WI38 (cell line): ENCODE results near the gene PCDHB8.
"Not testable (repeated sequence)": the region's sequence is repeated elsewhere in the genome, so short reads cannot be mapped to it uniquely, and the experiment has no call there.

Source experiments
- H3K4me3 ChIP-seq: 2 replicates; pipeline ENCODE4 v1.5.1; 2011; ENCODE audit warnings: low read depth, mild to moderate bottlenecking, control low read depth, low read length
- TF ChIP-seq, protein P1 (sequence below): IDR thresholded peaks from 2 replicates; pipeline ENCODE4 v1.5.1; 2012; ENCODE audit warnings: low read depth, mild to moderate bottlenecking, control low read depth, low read length

PCDHB8 gene

DNA sequence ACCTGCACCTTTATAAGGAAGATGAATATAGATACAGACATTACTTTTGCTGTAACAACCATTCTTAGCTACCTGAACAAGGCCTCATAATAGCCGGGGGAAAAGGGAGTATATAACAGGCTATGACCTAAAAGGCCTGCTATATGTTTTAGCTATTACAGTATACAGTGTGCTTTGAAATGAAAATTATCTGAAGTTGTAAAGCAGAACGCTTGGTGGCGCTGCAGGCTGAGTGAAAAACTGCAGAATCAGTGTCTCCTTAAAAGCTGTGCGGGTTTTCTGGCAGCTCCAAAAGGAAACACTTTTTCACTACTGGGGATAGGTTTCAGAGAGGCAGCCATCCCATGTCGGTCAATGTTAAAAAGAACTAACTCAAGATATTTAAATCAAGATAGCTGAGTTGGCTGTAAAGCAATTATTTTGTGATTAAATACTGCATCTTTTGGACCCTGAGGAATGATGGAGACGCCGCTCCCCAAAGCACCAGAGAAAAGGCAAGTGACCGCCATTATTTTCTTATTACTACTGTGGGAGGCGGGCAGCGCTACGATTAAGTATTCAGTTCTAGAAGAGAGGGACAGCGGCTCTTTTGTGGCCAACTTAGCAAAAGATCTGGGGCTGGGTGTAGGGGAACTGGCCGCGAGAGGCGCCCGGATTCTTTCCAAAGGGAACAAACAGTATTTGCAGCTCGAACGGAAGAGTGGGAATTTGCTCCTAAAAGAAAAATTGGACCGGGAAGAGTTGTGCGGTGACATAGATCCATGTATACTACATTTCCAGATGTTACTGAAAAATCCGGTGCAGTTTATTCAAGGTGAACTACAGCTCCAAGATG is 21.8 kb upstream of the PCDHB8 start:
- TF ChIP-seq, protein P1, sequence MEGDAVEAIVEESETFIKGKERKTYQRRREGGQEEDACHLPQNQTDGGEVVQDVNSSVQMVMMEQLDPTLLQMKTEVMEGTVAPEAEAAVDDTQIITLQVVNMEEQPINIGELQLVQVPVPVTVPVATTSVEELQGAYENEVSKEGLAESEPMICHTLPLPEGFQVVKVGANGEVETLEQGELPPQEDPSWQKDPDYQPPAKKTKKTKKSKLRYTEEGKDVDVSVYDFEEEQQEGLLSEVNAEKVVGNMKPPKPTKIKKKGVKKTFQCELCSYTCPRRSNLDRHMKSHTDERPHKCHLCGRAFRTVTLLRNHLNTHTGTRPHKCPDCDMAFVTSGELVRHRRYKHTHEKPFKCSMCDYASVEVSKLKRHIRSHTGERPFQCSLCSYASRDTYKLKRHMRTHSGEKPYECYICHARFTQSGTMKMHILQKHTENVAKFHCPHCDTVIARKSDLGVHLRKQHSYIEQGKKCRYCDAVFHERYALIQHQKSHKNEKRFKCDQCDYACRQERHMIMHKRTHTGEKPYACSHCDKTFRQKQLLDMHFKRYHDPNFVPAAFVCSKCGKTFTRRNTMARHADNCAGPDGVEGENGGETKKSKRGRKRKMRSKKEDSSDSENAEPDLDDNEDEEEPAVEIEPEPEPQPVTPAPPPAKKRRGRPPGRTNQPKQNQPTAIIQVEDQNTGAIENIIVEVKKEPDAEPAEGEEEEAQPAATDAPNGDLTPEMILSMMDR = no peak
- no peak overlapping the region for H3K4me3 ChIP-seq

DNA sequence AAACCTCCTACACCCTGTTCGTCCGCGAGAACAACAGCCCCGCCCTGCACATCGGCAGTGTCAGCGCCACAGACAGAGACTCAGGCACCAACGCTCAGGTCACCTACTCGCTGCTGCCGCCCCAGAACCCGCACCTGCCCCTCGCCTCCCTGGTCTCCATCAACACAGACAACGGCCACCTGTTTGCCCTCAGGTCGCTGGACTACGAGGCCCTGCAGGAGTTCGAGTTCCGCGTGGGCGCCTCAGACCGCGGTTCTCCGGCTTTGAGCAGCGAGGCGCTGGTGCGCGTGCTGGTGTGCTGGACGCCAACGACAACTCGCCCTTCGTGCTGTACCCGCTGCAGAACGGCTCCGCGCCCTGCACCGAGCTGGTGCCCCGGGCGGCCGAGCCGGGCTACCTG is 20.2 kb upstream of the PCDHB8 start:
- H3K4me3 ChIP-seq = not testable (repeated sequence)

DNA sequence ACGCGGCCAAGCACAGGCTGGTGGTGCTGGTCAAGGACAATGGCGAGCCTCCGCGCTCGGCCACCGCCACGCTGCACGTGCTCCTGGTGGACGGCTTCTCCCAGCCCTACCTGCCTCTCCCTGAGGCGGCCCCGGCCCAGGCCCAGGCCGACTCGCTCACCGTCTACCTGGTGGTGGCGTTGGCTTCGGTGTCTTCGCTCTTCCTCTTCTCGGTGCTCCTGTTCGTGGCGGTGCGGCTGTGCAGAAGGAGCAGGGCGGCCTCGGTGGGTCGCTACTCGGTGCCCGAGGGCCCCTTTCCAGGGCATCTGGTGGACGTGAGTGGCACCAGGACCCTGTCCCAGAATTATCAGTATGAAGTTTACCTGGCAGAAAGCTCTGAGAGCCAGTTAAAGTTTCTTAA is 19.7 kb upstream of the PCDHB8 start:
- H3K4me3 ChIP-seq = not testable (repeated sequence)

DNA sequence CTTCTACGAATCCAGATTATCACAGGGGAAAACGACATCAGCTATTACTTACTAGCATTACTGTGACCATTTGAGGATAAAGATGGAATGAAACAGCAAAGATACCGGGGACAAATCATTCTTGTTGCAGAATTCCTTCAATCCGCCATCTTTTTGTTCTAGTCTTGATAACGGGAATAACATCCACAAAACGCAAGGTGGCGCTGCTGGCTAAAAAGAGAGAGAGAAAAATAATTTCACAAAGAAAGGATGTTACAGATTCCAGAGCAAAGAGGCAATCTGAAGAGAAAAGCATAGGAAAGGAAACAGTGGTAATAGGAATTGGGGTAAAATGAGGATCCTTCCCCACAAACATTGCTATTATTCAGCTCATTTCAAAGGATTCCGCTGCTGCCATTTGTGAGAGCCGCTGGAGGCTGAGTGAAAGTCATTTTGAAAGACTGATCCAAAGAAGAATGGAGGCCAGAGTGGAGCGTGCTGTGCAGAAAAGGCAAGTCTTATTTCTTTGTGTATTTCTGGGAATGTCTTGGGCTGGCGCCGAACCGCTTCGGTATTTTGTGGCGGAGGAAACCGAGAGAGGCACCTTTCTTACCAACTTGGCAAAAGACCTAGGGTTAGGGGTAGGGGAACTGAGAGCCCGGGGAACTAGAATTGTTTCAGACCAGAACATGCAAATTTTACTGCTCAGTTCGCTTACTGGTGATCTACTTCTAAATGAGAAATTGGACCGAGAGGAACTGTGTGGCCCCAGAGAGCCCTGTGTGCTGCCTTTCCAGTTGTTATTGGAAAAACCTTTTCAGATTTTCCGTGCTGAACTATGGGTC is 5.0 kb upstream of the PCDHB8 start, which contains the start of gene PCDHB7:
TSS of gene PCDHB7 (plus strand) at position 264 of the 824 bp plus-strand sequence. CDS start at position 456, 192 bp downstream.
- H3K4me3 ChIP-seq = peak within 1 kb of the TSS; percentile 38
- TF ChIP-seq, protein P1 = peak; percentile 66

DNA sequence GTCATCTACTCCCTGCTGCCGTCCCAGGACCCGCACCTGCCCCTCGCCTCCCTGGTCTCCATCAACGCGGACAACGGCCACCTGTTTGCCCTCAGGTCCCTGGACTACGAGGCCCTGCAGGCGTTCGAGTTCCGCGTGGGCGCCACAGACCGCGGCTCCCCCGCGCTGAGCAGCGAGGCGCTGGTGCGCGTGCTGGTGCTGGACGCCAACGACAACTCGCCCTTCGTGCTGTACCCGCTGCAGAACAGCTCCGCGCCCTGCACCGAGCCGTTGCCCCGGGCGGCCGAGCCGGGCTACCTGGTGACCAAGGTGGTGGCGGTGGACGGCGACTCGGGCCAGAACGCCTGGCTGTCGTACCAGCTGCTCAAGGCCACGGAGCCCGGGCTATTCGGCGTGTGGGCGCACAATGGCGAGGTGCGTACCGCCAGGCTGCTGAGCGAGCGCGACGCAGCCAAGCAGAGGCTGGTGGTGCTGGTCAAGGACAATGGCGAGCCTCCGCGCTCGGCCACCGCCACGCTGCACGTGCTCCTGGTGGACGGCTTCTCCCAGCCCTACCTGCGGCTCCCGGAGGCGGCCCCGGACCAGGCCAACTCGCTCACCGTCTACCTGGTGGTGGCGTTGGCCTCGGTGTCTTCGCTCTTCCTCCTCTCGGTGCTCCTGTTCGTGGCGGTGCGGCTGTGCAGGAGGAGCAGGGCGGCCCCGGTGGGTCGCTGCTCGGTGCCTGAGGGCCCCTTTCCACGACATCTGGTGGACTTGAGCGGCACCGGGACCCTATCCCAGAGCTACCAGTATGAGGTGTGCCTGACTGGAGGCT is 3.1 kb upstream of the PCDHB8 start:
- not testable (repeated sequence) for H3K4me3 ChIP-seq

DNA sequence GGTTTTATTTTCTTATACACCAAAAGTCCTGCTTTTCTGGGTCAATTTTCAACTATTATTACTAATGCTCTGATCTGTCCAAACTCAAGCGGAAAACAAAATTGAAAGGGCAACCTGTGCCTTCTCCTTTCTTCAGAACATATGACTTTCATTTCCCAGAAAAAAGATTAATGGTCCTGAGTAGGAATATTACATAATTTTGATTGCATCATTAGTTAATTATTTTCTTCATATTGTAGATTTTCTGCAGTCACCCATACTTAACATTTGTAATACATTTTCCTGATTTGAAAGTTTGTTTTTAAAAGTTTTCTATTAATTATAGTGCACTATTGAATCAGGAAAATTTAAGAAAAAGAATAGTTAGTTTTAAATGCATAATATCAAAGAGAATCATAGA is 1.7 kb upstream of the PCDHB8 start:
- H3K4me3 ChIP-seq = no peak overlapping the region
- TF ChIP-seq, protein P1 = no peak

DNA sequence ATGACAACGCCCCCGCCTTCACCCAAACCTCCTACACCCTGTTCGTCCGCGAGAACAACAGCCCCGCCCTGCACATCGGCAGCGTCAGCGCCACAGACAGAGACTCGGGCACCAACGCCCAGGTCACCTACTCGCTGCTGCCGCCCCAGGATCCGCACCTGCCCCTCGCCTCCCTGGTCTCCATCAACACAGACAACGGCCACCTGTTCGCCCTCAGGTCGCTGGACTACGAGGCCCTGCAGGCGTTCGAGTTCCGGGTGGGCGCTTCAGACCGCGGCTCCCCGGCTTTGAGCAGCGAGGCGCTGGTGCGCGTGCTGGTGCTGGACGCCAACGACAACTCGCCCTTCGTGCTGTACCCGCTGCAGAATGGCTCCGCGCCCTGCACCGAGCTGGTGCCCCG is 1.8 kb downstream of the PCDHB8 start:
- not testable (repeated sequence) for H3K4me3 ChIP-seq

DNA sequence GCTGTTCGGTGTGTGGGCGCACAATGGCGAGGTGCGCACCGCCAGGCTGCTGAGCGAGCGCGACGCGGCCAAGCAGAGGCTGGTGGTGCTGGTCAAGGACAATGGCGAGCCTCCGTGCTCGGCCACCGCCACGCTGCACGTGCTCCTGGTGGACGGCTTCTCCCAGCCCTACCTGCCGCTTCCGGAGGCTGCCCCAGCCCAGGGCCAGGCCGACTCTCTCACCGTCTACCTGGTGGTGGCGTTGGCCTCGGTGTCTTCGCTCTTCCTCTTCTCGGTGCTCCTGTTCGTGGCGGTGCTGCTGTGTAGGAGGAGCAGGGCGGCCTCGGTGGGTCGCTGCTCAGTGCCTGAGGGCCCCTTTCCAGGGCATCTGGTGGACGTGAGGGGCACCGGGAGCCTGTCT is 2.3 kb downstream of the PCDHB8 start:
- not testable (repeated sequence) for H3K4me3 ChIP-seq

DNA sequence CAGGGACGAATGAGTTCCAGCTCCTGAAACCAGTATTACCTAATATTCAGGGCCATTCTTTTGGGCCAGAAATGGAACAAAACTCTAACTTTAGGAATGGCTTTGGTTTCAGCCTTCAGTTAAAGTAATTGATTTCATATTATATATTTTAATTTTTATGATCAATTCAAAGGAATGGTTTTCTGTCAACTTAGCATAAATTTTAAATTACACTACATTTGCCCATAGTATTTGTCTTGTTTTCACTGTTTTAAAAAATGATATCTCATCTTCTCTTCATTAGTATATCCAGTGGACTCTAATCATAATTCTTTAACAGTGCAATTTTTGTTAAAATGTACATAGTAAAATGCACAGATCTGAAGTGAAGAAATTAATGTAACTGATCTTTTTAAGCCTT is 2.7 kb downstream of the PCDHB8 start:
- TF ChIP-seq, protein P1 = no peak
- H3K4me3 ChIP-seq = no peak overlapping the region
